ENCODE measurements around the gene USP5. TPM values are rescaled to one million over a fixed set of nuclear protein-coding genes. Genes with fewer than 3 reads are reported as not detected.

USP5 gene
- total RNA-seq, 4 donors from 2014 or later: 33.4 to 39.4 (median 36.7) TPM

DNA sequence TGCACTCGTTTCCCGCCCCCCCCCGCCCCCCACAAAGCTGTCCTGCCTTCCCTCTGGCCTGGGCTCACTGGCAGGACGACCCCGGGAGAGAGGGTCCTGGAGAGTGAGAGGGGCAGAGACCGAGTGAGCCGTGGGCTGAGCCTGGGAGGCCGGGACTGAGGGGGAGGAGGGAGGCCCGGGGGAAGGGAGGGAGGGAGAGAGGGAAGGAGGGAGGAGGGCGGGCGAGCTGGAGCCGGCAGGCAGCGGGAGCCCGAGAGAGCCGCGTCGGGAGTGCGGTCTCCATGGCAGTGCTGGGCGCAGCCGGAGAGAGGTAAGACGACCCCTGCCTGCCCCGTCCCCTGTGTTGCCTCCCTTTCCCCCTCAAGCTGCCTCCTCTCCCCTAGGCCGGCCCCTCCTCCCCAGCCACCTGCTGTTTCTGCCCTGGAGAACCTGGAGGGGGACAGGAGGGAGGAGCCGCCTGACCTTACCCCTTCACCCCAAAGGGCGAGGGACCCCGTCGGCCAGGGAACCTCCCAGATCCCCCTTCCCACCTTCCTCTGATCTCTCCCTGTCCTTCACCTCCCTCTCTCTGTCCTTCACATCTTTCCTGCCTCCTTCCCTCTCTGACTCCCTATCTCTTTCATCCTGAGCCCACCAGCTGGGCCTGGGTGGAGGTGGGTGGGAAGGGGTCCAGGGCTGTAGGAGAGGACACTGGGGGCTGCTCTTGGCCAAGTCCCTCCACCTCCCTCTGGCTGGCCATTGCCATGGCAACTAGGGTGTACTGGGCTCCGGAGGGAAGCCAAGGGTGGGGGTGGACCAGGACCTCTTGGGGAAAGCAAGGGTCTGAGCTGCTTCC is 30.1 kb upstream of the USP5 start, which contains the start of gene GPR162:
Gene GPR162 (plus strand): TSS at position 231 of the 835 bp plus-strand sequence. CDS start 2,078 bp downstream, outside the sequence.
- no peak for DNase-seq (ENCODE audit: low spot score)
- peak; percentile 37 for ATAC-seq (ENCODE audit: low FRiP score)
- no peak for TF ChIP-seq CTCF (IDR thresholded peaks at IDR 0.05)

DNA sequence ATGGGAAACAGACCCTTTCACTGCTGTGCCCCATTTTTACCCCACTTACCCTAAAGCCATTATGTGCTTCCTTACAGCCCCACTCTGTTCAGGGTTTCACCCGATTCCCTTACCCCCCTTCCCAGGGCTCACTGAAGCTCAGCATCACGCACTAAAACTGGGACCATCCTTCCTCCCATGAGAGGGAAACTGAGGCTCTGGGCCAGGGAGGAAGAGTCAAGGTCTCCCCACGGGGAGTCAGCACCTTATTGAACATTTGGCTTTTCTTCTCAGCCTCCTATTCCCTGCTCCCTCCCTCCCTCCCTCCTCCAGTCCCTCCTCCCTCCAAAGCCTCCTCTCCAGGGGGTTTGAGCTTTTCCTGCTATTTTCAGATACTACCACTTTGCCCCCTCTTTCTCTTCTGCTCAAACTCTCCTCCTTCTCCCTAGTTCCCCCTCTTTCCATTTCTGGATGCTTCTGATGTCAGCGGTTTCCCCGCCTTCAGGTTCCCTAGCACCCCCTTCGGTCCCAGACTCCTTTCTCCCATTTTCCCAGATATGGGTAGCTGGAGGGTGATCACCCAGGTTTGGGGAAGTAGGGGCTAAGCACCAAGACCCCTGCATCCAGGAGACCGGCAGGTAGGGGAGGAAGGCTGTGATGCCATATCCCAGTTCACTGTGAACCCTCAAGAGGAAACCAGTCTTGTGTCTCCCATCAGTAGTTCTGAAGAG is 29.4 kb upstream of the USP5 start:
- DNase-seq (ENCODE audit: low spot score) (no peak), ATAC-seq (ENCODE audit: low FRiP score) (no peak)
- no peak for TF ChIP-seq CTCF (IDR thresholded peaks at IDR 0.05)

- DNase-seq (ENCODE audit: low spot score) (no peak), ATAC-seq (ENCODE audit: low FRiP score) (no peak)
- TF ChIP-seq CTCF (IDR thresholded peaks at IDR 0.05): no peak
These were observed 28.5 kb upstream of the USP5 start for GRCh38 chr12:6823182-6824084.

DNA sequence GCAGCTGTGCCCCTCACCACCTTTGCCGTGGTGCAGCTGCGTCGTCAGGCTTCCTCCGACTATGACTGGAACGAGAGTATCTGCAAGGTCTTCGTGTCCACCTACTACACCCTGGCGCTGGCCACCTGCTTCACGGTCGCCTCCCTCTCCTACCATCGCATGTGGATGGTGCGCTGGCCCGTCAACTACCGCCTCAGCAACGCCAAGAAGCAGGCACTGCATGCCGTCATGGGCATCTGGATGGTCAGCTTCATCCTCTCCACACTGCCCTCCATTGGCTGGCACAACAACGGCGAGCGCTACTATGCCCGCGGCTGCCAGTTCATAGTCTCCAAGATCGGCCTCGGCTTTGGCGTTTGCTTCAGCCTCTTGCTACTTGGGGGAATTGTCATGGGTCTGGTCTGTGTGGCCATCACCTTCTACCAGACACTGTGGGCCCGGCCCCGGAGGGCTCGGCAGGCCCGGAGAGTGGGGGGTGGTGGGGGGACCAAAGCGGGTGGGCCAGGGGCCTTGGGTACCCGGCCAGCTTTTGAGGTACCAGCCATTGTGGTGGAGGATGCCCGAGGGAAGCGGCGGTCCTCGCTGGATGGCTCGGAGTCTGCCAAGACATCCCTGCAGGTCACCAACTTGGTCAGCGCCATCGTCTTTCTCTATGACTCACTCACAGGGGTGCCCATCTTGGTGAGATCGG is 27.7 kb upstream of the USP5 start:
- ATAC-seq (ENCODE audit: low FRiP score): no peak
- no peak for DNase-seq (ENCODE audit: low spot score)
- TF ChIP-seq CTCF (IDR thresholded peaks at IDR 0.05): no peak

- TF ChIP-seq CTCF (IDR thresholded peaks at IDR 0.05): no peak
- ATAC-seq (ENCODE audit: low FRiP score) (no peak), DNase-seq (ENCODE audit: low spot score) (no peak)
These were observed 27.0 kb upstream of the USP5 start for GRCh38 chr12:6824901-6825381.

Measured in omental fat pad (tissue), 4 donors.